Activated CD4-positive, alpha-beta T cell treated with anti-CD3 and anti-CD28 coated beads for 1 hour (primary cell): Measurements from ENCODE around the gene CTNNA2.

Source experiments
- DNase-seq: peaks from one replicate; pipeline ENCODE4 v3.0.0-alpha.2; 2020

Gene CTNNA2

GRCh38 chr2:80519699-80520291, 1006.9 kb downstream of the CTNNA2 start:
- no peak for DNase-seq

- no peak for DNase-seq
Observed at GRCh38 chr2:80525152-80525551, 1012.3 kb downstream of the CTNNA2 start.

DNA sequence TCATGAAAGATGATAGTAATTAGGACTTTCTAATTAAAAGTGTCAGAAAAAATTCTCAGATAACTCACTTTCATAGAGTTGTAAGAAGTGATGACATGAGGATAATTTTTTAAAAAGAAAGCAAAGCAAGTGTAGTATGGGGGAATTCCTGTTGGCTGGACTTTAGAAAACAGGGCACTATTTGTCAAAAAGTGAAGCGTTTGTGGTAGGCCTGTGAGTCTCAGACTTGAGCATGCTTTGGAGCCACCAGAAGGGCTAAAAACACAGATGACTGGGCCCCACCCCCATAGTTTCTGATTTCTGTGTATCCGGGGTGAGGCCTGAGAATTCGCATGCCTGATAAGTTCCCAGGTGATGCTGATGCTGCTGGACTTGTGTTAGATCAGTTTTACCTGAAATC, 1014.3 kb downstream of the CTNNA2 start:
- DNase-seq = no peak

DNA sequence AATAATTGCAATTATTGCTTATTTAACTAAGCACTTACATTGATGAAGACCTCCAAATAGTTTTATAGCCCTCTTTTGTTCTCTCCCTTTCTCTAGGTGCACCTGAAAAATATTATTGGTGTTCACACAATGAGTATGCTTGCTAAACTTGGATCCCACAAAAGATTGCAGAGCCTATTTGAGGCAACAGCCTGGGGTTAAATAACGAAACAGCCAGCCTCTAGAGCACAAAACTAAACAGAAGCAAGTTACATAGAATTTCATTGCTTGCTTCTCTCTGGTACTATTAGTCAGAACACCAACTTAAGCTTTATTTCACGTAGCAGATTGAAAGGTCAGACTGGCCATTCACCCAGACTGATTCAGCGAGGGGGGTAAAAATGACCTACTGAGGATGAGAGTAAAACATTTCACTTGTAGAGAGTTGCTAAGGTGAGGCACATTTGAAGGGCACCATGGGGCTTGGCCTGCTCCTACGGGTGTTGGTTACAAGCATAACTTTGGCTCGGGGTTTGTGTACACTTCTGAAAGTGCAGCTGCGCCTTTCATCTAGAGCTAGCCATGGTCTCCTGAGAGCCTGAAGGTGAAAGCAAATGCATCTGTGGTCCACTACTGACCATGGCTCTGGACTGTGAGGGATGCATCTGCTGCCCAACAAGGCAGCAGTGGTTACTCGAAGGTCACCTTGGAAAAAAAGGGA, 1016.8 kb downstream of the CTNNA2 start:
- DNase-seq = no peak

GRCh38 chr2:80530442-80531064, 1017.7 kb downstream of the CTNNA2 start:
- DNase-seq = no peak

DNA sequence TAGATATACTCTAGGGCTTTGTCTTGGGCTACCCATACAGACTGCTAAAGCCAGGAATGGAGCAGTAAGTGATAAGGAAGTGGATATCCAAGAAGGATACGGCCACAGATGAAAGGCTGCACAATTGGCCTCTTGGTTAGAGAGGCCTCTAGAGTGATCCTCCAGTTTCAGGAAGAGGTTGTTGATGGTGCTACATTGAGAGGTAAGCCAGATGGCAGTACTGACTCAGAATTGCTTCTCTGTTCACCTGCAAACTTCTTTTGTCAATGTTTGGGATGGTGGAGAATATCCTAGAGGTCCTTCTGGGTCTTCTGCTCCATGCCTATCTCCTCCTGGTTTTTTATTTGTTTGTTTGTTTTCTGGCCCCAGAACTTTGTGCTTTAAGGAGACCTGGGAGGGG, 1018.5 kb downstream of the CTNNA2 start:
- DNase-seq = no peak

DNA sequence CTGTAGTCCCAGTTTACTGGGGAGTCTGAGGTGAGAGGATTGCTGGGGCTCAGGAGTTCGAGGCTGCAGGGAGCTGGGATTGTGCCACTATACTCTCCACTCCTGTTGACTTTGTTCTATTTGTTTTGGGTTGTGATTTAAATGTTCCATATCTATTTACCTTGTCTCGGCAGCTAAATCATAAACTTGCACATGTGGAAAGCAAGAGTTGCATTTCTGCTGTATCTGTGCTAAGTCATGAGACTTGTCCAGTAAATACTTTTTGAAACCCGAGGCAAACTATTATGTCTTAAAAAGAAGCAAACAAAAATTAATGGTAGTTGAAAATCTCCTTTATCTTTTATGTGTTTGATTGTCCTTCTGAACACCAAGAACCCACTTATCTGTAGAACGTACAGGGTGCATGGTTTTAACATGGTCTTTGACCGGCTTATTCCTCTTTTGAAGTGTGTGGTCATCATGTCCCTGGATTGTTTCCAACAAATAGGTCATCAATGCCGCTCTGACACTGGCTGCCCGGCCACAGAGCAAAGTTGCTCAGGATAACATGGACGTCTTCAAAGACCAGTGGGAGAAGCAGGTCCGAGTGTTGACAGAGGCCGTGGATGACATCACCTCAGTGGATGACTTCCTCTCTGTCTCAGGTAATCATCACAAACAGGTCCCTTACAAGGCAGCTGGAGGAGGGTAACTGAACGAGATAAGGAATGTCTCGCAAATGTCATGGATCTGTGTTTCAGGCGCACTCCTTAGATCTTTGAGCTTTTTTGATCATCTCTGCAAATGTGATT, 1032.8 kb downstream of the CTNNA2 start:
- no peak for DNase-seq

DNA sequence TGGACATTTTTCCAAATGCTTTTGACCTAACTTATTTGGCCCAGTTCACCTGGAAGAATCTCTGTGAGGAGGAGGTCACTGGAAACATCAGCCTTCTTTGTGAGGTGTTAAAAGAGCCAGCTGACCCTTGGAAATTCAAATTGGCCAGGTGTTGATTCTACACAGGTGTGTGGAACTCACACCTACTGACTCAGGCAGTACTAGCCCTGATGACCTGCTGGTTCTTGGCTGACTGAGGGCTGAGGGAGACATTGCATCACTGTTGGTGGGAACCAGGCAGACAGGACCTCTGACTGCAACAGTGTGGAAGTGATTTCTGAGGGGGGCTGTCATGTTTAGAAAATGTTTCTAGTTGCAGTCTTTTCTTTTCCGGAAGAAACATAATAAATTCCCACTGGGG, 1033.9 kb downstream of the CTNNA2 start:
- no peak for DNase-seq

- no peak for DNase-seq
Observed at GRCh38 chr2:80547344-80547743, 1034.5 kb downstream of the CTNNA2 start.

GRCh38 chr2:80548469-80548868, 1035.6 kb downstream of the CTNNA2 start:
- no peak for DNase-seq

DNA sequence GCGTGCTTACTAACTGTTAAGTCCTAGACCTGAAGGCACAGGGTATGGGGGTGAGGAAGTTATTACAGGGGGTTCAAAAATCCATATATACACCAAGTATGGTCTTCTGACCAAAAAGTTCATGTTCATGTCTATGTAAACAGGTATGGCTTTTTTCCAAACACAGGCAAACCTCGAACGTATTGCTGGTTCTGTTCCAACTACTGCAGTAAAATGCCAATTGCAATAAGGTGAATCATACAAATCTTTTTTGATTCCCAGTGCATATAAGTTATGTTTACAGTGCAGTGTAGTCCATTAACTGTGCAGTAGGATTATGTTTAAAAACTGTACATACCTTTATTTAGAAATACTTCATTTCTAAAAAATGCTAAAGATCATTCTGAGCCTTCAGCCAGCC, 1037.0 kb downstream of the CTNNA2 start:
- no peak for DNase-seq

DNA sequence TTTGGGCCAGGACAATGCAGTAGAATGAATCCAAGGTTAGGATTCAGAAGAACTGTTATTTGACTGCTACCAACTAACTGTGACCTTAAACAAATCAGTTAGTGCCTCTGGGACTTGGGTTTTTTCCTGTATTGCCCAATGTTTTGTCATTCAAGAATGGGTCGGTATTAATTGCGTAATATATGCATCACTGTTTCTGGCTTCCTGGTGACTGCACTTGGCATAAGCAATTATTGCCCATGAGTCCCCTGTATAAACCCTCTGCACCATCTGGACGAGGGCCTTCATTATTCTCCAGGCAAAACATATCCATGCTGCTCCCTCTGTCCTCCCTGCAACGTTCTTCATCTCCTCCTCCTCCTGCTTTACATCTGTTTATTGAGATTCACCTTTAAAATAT, 1047.5 kb downstream of the CTNNA2 start:
- no peak for DNase-seq

DNA sequence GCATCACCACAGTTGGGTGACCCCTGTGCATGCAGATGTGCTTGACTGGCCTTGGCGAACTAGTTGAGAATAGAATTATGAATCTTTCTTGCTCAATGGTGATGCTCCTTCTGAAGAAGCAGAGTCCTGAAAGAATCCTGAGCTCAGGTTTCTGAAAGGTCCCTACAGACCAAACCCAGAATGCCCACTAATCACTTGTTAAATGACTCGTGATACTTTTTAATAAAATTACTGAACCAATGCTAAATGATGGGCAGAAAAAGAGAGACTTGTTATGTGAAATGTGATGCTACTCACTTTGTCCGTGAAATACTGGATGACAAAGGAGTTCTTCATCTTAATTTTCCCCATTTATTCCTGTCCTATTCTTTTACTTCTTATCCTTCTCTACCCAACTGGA, 1055.2 kb downstream of the CTNNA2 start:
- DNase-seq = no peak

DNA sequence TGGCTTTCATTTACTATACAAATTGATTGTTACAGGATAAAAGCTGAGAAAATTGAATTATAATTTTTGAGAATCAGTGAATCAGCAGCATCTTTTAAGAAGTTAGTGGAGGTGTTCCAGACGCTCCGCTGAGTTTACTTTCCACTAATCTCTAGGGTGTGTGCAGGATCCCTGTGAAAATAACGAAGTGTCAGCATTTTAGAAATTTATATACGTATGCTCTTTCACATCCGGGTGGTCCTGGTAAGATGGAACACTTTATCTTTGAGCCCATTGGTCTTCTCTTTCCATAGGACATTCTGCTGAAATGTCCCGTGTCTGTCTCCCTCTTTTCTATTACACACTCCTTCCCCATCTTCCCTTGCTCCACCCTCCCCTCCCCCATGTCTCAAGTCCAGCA, 1060.3 kb downstream of the CTNNA2 start:
- DNase-seq = no peak

GRCh38 chr2:80573950-80574349, 1061.1 kb downstream of the CTNNA2 start:
- no peak for DNase-seq

- no peak for DNase-seq
Observed at GRCh38 chr2:80579756-80580155, 1066.9 kb downstream of the CTNNA2 start.

- no peak for DNase-seq
Observed at GRCh38 chr2:80591233-80591632, 1078.4 kb downstream of the CTNNA2 start.

GRCh38 chr2:80592106-80592505, 1079.3 kb downstream of the CTNNA2 start:
- DNase-seq = no peak

- DNase-seq = no peak
Observed at GRCh38 chr2:80610108-80610507, 1097.3 kb downstream of the CTNNA2 start.

DNA sequence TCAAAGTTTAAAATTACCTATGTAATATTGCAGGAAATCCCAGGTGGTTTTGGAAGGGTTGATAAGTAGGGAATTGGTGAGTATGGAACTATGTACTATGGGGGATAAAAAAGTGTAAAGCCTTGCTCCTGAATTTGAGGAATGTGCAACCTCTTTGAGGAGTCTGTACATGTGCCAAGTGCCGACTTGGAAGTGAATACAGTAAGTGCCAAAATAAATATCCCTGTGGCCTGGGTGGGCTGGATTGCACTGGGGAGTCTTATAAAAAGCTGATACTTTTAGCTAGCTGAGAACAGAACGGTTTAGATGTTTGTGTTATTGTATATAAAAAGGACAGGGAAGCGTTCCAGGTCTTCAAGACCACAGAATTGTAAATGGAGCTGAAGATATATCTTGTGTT, 1108.8 kb downstream of the CTNNA2 start:
- DNase-seq = no peak

GRCh38 chr2:80624062-80624461, 1111.2 kb downstream of the CTNNA2 start:
- no peak for DNase-seq

- DNase-seq = no peak
Observed at GRCh38 chr2:80634590-80634989, 1121.7 kb downstream of the CTNNA2 start.

- DNase-seq = no peak
Observed at GRCh38 chr2:80638783-80639182, 1125.9 kb downstream of the CTNNA2 start.

DNA sequence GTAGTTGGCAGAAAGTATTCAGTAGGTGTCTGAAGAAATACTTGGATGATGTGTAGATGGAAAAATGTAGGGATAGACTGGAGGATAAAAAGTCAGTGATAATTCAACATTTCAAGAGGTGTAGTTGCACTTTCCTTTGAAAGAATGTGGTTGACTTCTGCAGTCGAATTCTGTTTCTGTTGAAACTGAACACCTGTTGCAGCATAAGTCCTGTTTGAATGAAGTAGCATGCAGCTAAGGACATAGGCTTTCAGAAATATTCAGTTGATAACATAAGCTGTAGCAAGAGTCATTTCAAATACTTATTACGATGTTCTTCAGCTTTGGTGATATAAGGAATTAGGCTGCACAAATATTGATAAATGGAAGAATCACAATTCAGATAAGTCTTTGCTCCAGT, 1129.6 kb downstream of the CTNNA2 start:
- DNase-seq = no peak
